Activated CD4-positive, alpha-beta T cell treated with anti-CD3 and anti-CD28 coated beads, Interleukin-2, amount 50 U/mL, for 1 hour (primary cell): Measurements from ENCODE around the gene PATE2.

Experiments used
- DNase-seq: peaks from one replicate; pipeline ENCODE4 v3.0.0-alpha.2; 2020

PATE2 gene

GRCh38 chr11:125778728-125779127, at the start of gene PATE2:
TSS of gene PATE2 (minus strand) at chr11:125778828. CDS start at chr11:125778773, 55 bp downstream.
- DNase-seq = no peak

- DNase-seq = no peak
These were observed 29.3 kb upstream of the PATE2 start for GRCh38 chr11:125807909-125808308.

- no peak for DNase-seq
These were observed 23.8 kb upstream of the PATE2 start for GRCh38 chr11:125802387-125802786.

GRCh38 chr11:125799808-125800207, 21.2 kb upstream of the PATE2 start:
- no peak for DNase-seq

GRCh38 chr11:125797641-125798040, 19.0 kb upstream of the PATE2 start:
- DNase-seq = no peak

DNA sequence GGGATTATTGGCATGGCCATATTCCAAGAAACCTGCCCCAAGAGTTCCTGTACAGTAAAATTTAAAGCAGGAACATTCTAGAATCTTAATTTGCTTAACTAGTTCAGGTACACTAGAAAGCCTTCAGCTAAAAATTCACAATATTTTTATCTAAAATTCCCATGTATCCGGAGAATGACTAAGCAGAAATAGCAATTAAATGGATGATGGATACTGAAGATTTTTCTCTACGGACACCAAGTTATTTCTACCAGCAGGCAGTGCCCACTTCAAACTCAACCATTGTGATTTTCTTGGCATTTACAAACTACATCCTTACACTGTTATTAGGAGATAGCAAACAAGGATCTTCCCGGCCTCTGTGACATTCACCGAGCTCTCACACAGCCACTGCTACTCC, 12.2 kb upstream of the PATE2 start:
- no peak for DNase-seq

DNA sequence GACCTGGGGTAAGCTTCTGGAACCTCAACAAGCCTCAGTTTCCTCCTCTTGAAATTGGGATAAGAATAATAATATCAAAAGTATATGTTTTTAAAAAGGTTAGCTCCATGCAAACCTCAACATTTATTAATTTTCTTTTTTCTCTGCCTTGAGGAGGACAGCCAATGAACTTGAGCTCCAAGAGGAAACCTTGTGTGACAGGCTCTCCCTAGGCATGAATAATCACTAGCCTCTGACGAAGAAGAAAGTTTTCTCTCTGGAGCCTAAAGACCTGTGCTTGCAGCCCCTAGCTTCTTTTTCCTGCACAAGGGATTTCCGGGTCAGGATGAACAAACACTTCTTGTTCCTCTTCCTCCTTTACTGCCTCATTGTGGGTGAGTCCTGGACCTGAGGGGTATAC, 9.2 kb upstream of the PATE2 start, which contains the start of gene PATE3:
TSS of gene PATE3 (plus strand) at position 301 of the 400 bp plus-strand sequence. CDS start at position 326, 25 bp downstream.
- DNase-seq = no peak

DNA sequence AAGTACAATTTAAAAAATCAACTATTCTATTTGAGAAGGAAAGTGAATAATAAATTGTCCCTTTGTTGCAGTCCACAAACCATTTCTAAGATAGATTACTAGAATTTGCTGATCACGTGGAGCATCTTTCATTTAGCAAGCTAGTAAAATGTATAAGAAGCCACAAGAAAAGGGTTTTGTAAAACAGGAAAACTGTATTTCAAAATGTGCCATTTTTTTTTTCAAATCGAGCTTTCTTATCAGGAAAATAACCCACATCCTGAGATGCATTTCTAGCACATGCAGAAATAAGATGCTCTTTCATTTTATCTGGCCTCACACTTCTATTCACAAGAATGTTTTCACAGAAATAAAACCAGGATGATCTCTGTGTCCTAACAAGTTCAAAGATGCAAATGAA, 6.0 kb upstream of the PATE2 start:
- DNase-seq = no peak

- no peak for DNase-seq
These were observed 1.3 kb downstream of the PATE2 start for GRCh38 chr11:125777309-125777708.

GRCh38 chr11:125773516-125773915, 5.1 kb downstream of the PATE2 start:
- no peak for DNase-seq

GRCh38 chr11:125772834-125773505, 5.7 kb downstream of the PATE2 start:
- no peak for DNase-seq

DNA sequence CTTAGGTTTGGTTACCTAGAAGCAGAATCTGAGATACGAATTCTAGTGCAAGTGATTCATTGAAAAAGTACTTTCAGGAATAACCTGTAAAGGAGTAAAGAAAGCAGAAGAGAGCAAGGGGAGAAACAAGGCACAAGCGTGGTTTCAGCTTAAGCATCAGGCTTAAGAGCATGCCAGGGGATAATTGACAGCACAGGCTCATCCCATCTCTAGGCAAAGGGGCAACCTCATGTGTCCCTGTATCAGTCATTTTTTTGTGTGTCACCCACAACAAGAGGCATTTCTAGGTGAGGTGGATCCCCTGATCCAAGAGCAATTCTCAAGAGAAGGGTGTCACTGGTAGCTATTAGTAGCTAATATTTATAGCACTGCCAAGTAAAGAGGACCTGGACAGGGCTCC, 8.0 kb downstream of the PATE2 start:
- no peak for DNase-seq

GRCh38 chr11:125768336-125769046, 10.1 kb downstream of the PATE2 start:
- DNase-seq = no peak

GRCh38 chr11:125766251-125766650, 12.4 kb downstream of the PATE2 start:
- no peak for DNase-seq

DNA sequence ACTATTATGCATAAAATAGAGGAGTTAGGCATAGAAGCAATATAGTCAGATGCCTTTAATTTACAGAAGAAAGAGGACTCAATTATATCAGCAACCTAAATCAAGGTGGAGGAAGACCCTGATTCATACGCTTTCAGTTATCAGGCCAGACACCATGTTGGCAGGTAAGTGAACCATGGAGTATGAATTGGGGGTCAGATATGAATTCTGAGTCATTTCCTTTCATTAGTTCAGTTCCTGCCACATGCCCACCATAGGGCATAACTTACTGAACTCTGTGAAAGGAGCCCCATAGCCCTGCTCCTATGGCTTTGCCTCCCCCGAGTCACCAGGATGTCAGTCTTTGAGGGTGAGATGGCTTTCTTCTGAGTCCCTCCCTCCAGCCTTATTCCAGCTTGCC, 15.1 kb downstream of the PATE2 start:
- no peak for DNase-seq

DNA sequence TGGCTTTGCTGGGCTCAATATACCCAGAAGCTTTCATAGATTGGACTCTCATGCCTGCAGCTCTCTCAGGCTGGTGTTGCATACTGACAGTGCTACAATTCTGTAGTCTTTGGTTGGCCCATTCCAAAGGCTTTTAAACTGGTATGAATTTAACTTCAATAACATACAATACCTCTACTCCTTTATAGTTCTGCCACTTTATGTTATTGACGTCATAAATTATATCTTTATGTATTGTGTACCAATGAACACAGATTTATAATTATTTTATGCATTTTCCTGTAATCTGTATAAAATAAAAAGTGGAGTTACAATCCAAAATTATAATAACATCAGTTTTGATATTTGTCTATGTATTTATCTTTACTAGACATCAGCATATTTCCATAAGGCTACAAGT, 16.2 kb downstream of the PATE2 start:
- no peak for DNase-seq

DNA sequence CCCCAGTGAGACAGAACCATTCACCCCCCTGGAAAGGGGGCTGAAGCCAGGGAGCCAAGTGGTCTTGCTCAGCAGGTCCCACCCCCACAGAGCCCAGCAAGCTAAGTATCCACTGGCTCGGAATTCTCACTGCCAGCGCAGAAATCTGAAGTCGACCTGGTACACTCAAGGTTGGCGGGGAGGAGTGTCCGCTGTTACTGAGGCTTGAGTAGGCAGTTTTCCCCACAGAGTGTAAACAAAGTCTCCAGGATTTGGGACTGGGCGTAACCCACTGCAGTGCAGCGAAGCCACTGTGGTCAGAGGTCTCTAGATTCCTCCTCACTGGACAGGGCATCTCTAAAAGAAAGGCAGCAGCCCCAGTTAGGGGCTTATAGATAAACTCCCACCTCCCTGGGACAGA, 22.6 kb downstream of the PATE2 start:
- no peak for DNase-seq

- DNase-seq = no peak
These were observed 28.0 kb downstream of the PATE2 start for GRCh38 chr11:125750629-125751028.

DNA sequence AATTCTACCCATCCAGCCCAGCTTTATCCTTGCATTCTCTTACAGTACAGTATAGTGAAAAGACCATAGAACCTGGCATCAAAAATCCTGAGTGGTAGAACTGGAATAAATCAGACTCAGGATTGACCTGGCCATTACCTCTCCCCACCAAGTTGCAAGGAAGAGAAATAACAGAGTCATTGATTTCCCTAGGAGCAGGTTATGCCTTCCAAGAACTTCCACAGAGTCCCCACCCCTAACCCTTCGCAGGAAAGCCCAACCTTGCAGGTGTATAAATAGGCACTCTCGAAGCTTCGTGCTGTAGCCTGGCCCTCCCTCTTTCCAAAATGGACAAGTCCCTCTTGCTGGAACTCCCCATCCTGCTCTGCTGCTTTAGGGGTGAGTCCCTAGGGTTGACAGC, 32.6 kb downstream of the PATE2 start, which contains the start of gene PATE1:
TSS of gene PATE1 (plus strand) at position 301 of the 400 bp plus-strand sequence. CDS start at position 327, 26 bp downstream.
- no peak for DNase-seq

- no peak for DNase-seq
These were observed 34.9 kb downstream of the PATE2 start for GRCh38 chr11:125743681-125744080.

- no peak for DNase-seq
These were observed 38.0 kb downstream of the PATE2 start for GRCh38 chr11:125740617-125741016.

- no peak for DNase-seq
These were observed 49.7 kb downstream of the PATE2 start for GRCh38 chr11:125728969-125729368.
